Osteoblast (primary cell): Measurements from ENCODE around the gene DNAH8. TPM values are rescaled to one million over a fixed set of nuclear protein-coding genes. Genes with fewer than 3 reads are reported as not detected.

ENCODE experiments used
- DNase-seq: peaks from one replicate; pipeline ENCODE4 v3.0.0; 2011; ENCODE audit warnings: low spot score, mixed read lengths; ENCODE audit not compliant: insufficient read length; ENCODE audit errors: missing footprints
- H2AFZ ChIP-seq: 2 replicates; pipeline ENCODE4 v1.6.0; 2011; ENCODE audit warnings: mild to moderate bottlenecking, low read length
- H3K27ac ChIP-seq: 2 replicates; pipeline ENCODE4 v1.5.1; 2011; ENCODE audit warnings: mild to moderate bottlenecking, low read depth, low read length, moderate library complexity
- H3K27me3 ChIP-seq: 2 replicates; pipeline ENCODE4 v1.6.0; 2012; ENCODE audit warnings: mild to moderate bottlenecking, control low read depth, inconsistent platforms, low read length, moderate library complexity; ENCODE audit not compliant: insufficient read depth
- H3K36me3 ChIP-seq: 2 replicates; pipeline ENCODE4 v1.5.1; 2011; ENCODE audit warnings: mild to moderate bottlenecking, low read length, control low read depth, moderate library complexity; ENCODE audit not compliant: insufficient read depth
- H3K4me1 ChIP-seq: 2 replicates; pipeline ENCODE4 v1.5.1; 2011; ENCODE audit warnings: mild to moderate bottlenecking, low read length, control low read depth, moderate library complexity; ENCODE audit not compliant: insufficient read depth
- H3K4me2 ChIP-seq: 2 replicates; pipeline ENCODE4 v1.6.0; 2011; ENCODE audit warnings: mild to moderate bottlenecking, low read length; ENCODE audit not compliant: insufficient read depth
- H3K4me3 ChIP-seq: fragments of 200-600 bp; sonication (generic); 3 replicates; pipeline ENCODE4 v1.5.1; 2012; ENCODE audit warnings: mild to moderate bottlenecking, low read length, inconsistent platforms; ENCODE audit not compliant: insufficient read depth
- H3K79me2 ChIP-seq: 2 replicates; pipeline ENCODE4 v1.6.0; 2012; ENCODE audit warnings: mild to moderate bottlenecking, low read length, control low read depth, inconsistent platforms; ENCODE audit not compliant: insufficient read depth
- H3K9me3 ChIP-seq: 2 replicates; pipeline ENCODE4 v1.5.1; 2011; ENCODE audit warnings: low read depth, low read length, control low read depth
- H4K20me1 ChIP-seq: 2 replicates; pipeline ENCODE4 v1.6.0; 2012; ENCODE audit warnings: mild to moderate bottlenecking, low read length, control low read depth; ENCODE audit not compliant: insufficient read depth
- total RNA-seq: library from RNA; depleted of rRNA; stranded (reverse); fragments of >200 nt; gene quantifications from 2 replicates; pipeline ENCODE4 v1.2.3, GENCODE V29; 2012
- TF ChIP-seq, protein P1 (sequence below): IDR thresholded peaks from 2 replicates; pipeline ENCODE4 v1.5.1; 2011; ENCODE audit warnings: mild to moderate bottlenecking, low read depth, low read length, moderate library complexity; ENCODE audit errors: extremely low read depth

The DNAH8 gene
- total RNA-seq, 1 donor, result 0.36 TPM

DNA sequence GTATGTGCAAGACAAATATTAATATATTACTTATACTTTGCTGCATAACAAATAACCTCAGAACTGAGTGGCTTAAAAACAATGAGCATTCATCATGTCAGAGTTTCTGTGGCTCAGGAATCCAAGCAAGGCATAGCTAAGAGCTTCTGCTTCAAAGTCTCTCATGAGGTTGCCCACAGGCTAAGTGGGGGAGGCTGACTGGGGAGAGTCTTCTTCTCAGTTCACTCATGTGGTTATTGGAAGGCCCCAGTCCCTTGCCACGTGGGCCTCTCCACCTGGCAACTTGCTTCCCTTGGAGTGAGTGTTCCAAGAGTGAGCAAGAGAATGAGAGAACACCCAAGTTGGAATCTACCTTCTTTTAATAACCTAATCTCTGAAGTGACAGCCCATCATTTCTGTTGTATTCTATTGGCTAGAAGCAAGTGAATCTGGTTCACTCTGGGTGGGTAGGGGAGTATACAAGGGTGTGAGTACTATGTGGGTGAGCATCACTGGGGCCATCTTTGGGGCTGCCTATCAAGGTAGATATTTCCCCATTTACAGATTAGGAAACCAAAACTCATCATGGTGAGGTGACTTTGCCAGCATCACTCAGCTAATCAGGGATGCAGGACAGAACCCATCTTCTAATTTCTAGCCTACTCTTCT lies 36.0 kb downstream of the DNAH8 start:
- no peak overlapping the region for H2AFZ ChIP-seq
- DNase-seq, result no peak
- H3K27me3 ChIP-seq, result no peaks in the 10 kb centered on the region
- TF ChIP-seq, protein P1, sequence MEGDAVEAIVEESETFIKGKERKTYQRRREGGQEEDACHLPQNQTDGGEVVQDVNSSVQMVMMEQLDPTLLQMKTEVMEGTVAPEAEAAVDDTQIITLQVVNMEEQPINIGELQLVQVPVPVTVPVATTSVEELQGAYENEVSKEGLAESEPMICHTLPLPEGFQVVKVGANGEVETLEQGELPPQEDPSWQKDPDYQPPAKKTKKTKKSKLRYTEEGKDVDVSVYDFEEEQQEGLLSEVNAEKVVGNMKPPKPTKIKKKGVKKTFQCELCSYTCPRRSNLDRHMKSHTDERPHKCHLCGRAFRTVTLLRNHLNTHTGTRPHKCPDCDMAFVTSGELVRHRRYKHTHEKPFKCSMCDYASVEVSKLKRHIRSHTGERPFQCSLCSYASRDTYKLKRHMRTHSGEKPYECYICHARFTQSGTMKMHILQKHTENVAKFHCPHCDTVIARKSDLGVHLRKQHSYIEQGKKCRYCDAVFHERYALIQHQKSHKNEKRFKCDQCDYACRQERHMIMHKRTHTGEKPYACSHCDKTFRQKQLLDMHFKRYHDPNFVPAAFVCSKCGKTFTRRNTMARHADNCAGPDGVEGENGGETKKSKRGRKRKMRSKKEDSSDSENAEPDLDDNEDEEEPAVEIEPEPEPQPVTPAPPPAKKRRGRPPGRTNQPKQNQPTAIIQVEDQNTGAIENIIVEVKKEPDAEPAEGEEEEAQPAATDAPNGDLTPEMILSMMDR, result no peak
- H4K20me1 ChIP-seq, result no peaks in the 10 kb centered on the region
- H3K27ac ChIP-seq, result no peak overlapping the region
- H3K4me2 ChIP-seq, result no peak overlapping the region
- H3K36me3 ChIP-seq, result no peaks in the 10 kb centered on the region
- H3K79me2 ChIP-seq, result no peaks in the 10 kb centered on the region
- no peaks in the 10 kb centered on the region for H3K4me1 ChIP-seq
- no peaks in the 10 kb centered on the region for H3K9me3 ChIP-seq
- no peak overlapping the region for H3K4me3 ChIP-seq

DNA sequence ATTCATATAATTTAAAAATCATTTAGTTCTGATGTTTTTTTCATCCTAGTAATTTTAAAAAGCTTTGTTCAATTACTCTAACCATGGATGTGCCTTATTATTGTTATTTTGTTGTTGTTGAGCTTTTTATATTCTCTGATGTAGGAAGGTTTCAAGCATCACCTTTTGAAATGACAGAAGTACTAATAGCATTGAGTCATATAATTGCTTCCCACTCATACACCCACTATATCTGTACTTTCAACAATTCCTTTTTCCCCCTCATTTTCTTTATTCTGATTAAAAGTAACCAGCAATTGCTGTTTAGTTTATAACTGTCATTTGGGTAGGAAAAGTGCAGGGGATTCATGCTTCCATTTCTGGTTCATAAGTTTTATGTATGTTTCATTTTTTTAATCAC lies 38.6 kb downstream of the DNAH8 start:
- Histone ChIP-seq H3K27ac (no peak overlapping the region), H4K20me1 (no peaks in the 10 kb centered on the region), H3K36me3 (no peaks in the 10 kb centered on the region), H3K4me1 (no peaks in the 10 kb centered on the region), H3K4me2 (no peak overlapping the region), H3K9me3 (no peaks in the 10 kb centered on the region), H3K4me3 (no peak overlapping the region), H2AFZ (no peak overlapping the region), H3K79me2 (no peaks in the 10 kb centered on the region), H3K27me3 (no peaks in the 10 kb centered on the region)
- TF ChIP-seq, protein P1, result no peak
- no peak for DNase-seq

DNA sequence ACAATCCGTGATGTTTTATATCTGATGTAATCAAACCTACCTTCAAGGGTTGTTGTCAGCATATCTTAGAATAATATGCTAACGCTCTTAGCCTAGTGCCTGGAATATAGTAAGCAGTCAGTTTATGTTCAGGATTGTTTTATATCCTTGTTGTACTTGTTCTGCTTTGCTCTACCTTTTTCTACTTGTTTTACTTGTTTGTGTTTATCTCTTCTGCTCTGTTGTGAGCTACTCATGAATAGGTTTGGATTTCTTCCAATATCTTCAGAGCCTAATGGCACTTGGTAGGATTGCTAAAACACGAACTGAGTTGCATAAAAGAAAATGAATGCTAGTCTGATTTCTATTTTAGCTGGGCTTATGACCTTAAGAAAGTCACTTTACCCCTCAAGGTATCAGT lies 40.1 kb downstream of the DNAH8 start:
- Histone ChIP-seq H3K27ac (no peak overlapping the region), H3K4me1 (no peaks in the 10 kb centered on the region), H4K20me1 (no peaks in the 10 kb centered on the region), H3K4me3 (no peak overlapping the region), H3K9me3 (no peaks in the 10 kb centered on the region), H3K79me2 (no peaks in the 10 kb centered on the region), H2AFZ (no peak overlapping the region), H3K4me2 (no peak overlapping the region), H3K36me3 (no peaks in the 10 kb centered on the region), H3K27me3 (no peaks in the 10 kb centered on the region)
- TF ChIP-seq, protein P1, result no peak
- DNase-seq, result no peak

DNA sequence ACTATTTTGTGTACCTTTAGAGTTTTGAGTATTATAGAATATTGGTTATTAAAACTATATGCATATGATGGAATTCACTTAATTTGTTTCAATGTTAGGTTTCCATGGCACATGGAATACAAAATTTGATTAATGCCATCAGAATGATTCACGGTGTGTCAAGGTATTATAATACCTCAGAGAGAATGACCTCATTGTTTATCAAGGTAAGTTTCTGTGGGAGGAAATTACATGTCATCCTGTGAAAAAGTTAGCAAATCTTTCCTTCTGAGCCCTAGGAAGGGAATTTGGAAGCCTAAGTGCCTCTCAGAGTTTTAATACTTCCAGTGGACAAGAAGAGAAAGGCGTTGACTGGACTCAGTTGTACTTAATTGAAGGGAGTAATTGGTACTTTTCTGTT lies 40.8 kb downstream of the DNAH8 start:
- Histone ChIP-seq H3K4me2 (no peak overlapping the region), H3K27me3 (no peaks in the 10 kb centered on the region), H3K9me3 (no peaks in the 10 kb centered on the region), H4K20me1 (no peaks in the 10 kb centered on the region), H2AFZ (no peak overlapping the region), H3K4me1 (no peaks in the 10 kb centered on the region), H3K4me3 (no peak overlapping the region), H3K36me3 (no peaks in the 10 kb centered on the region), H3K79me2 (no peaks in the 10 kb centered on the region), H3K27ac (no peak overlapping the region)
- peak; percentile 23 for DNase-seq
- TF ChIP-seq, protein P1, result no peak
